ENCODE results near the gene MACROD2. TPM values are rescaled to one million over a fixed set of nuclear protein-coding genes. Genes with fewer than 3 reads are reported as not detected.

MACROD2 gene
- total RNA-seq, 1 experiment from 2014 or later, result 1.6 TPM

DNA sequence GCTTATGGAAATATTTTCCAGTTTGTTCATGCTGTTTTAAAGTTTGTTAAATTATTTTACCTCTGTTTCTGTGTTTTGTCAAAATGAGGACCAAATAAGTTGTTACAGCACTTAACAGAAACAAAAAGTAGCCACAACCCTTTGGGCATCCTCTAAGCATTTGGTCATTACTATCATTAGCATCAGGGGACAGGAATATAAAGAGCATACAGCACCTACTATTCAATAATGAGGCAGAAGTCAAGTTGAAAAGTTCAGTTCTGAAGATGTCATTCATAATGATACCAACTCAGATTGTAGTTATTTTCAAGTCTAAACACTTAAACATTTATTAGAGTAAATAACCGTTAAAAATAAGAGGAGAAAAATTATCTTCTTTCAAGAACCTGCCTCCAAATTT, 1204.4 kb downstream of the MACROD2 start:
- Histone ChIP-seq H3K23ac (ENCODE audit: insufficient read length, low read depth, low read length) (no peak overlapping the region), H2BK5ac (ENCODE audit: insufficient read length, low read length) (no peak overlapping the region), H4K8ac (replicated peaks; ENCODE audit: insufficient read length, low read depth, low read length) (no peak overlapping the region), H2BK20ac (ENCODE audit: low read depth, low read length, poor library complexity, severe bottlenecking) (no peak overlapping the region), H2AK5ac (ENCODE audit: insufficient read length, low read length) (no peak overlapping the region), H3K4me2 (ENCODE audit: insufficient read depth, insufficient read length, low read length) (no peak overlapping the region), H3K79me1 (ENCODE audit: insufficient read depth, low read depth, low read length, poor library complexity, severe bottlenecking) (no peaks in the 10 kb centered on the region), H2BK15ac (ENCODE audit: low read depth, low read length) (no peak overlapping the region), H4K91ac (ENCODE audit: insufficient read length, low read depth, low read length) (no peak overlapping the region), H3K9me3 (ENCODE audit: control insufficient read depth, low read depth, low read length) (no peaks in the 10 kb centered on the region), H4K5ac (ENCODE audit: insufficient read length, low read depth, low read length) (no peak overlapping the region), H3K27me3 (ENCODE audit: insufficient read depth, low read length) (no peaks in the 10 kb centered on the region), H3K14ac (ENCODE audit: insufficient read depth, low read length) (no peak overlapping the region), H3K9ac (ENCODE audit: extremely low read depth, insufficient read length, low read length) (no peak overlapping the region), H3K79me2 (ENCODE audit: insufficient read depth, low read length) (no peaks in the 10 kb centered on the region), H2BK12ac (ENCODE audit: insufficient read length, low read depth, low read length) (no peak overlapping the region), H3K27ac (ENCODE audit: insufficient read length, low read depth, low read length) (no peak overlapping the region), H3K23me2 (ENCODE audit: insufficient read length, low read depth, low read length, poor library complexity, severe bottlenecking) (no peaks in the 10 kb centered on the region), H2AFZ (ENCODE audit: low read length) (no peak overlapping the region), H2BK120ac (ENCODE audit: low read depth, low read length, poor library complexity, severe bottlenecking) (no peak overlapping the region), H3K18ac (ENCODE audit: insufficient read length, low read depth, low read length) (no peak overlapping the region), H3T11ph (ENCODE audit: low read length) (no peak overlapping the region), H3K56ac (ENCODE audit: insufficient read length, low read depth, low read length) (no peak overlapping the region), H4K20me1 (ENCODE audit: control insufficient read depth, insufficient read depth, insufficient read length) (no peaks in the 10 kb centered on the region), H3K4ac (ENCODE audit: low read depth, low read length) (no peak overlapping the region), H3K4me1 (ENCODE audit: insufficient read depth, low read length) (no peaks in the 10 kb centered on the region)
- Mint-ChIP-seq H3K4me1 (no peaks in the 10 kb centered on the region), H3K27ac (no peak overlapping the region), H3K27me3 (ENCODE audit: low read depth) (no peaks in the 10 kb centered on the region), H3K36me3 (ENCODE audit: insufficient read depth in 1 of 3, low read depth in 3 of 3) (no peaks in the 10 kb centered on the region), H3K4me3 (no peak overlapping the region), H3K9me3 (no peaks in the 10 kb centered on the region)
- TF ChIP-seq, protein P1, sequence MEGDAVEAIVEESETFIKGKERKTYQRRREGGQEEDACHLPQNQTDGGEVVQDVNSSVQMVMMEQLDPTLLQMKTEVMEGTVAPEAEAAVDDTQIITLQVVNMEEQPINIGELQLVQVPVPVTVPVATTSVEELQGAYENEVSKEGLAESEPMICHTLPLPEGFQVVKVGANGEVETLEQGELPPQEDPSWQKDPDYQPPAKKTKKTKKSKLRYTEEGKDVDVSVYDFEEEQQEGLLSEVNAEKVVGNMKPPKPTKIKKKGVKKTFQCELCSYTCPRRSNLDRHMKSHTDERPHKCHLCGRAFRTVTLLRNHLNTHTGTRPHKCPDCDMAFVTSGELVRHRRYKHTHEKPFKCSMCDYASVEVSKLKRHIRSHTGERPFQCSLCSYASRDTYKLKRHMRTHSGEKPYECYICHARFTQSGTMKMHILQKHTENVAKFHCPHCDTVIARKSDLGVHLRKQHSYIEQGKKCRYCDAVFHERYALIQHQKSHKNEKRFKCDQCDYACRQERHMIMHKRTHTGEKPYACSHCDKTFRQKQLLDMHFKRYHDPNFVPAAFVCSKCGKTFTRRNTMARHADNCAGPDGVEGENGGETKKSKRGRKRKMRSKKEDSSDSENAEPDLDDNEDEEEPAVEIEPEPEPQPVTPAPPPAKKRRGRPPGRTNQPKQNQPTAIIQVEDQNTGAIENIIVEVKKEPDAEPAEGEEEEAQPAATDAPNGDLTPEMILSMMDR (conservative IDR thresholded peaks at IDR 0.05), result no peak
- WGBS (ENCODE audit: extremely low coverage, insufficient read length, low lambda C conversion rate), result no CpG with 5 or more reads among the region's 1 CpG
- no peak for DNase-seq

All from H9 (cell line).